H1 (cell line): ENCODE results near the gene TMEM252. TPM values are rescaled to one million over a fixed set of nuclear protein-coding genes. Genes with fewer than 3 reads are reported as not detected.

Source experiments
- CTCF ChIA-PET: fragments of 300-600 bp; sonication (Branson Sonifier 250); formaldehyde crosslinking; loops from one replicate; lab custom pipeline; 2021; ENCODE audit not compliant: partially characterized antibody; lab: Charles Lee
- POLR2A ChIA-PET: fragments of 300-600 bp; sonication (Branson Sonifier 250); formaldehyde crosslinking; loops from one replicate; lab custom pipeline; 2021; ENCODE audit warnings: inconsistent platforms; ENCODE audit not compliant: partially characterized antibody; lab: Charles Lee
- DNase-seq, 2 experiments: peaks; one replicate each; pipeline versions ENCODE4 v3.0.0 to v3.0.0-alpha.2; 2010 to 2022; ENCODE audit warnings: low spot score in 2 of 2, low read depth in 1 of 2, mixed read lengths in 1 of 2
- FAIRE-seq: peaks from 2 replicates; lab custom pipeline; 2011; peaks lifted over from hg19 to GRCh38; lab: Jason Lieb, UNC
- H2AFZ ChIP-seq: 2 replicates; pipeline ENCODE4 v1.8.1; 2012; ENCODE audit warnings: low read length, inconsistent platforms
- H2AK5ac ChIP-seq: 2 replicates; pipeline ENCODE4 v1.6.1; 2013; ENCODE audit warnings: low read depth, low read length
- H2BK120ac ChIP-seq: replicated peaks from 2 replicates; pipeline ENCODE3; 2013; ENCODE audit warnings: low read depth, low read length, inconsistent platforms
- H2BK12ac ChIP-seq: 2 replicates; pipeline ENCODE4 v1.6.1; 2013; ENCODE audit warnings: low read depth, low read length
- H2BK15ac ChIP-seq: 2 replicates; pipeline ENCODE4 v1.6.1; 2013; ENCODE audit warnings: low read length
- H2BK20ac ChIP-seq: 2 replicates; pipeline ENCODE4 v1.6.1; 2013; ENCODE audit warnings: low read length
- H2BK5ac ChIP-seq: 2 replicates; pipeline ENCODE4 v1.6.1; 2013; ENCODE audit warnings: low read depth, low read length
- H3K14ac ChIP-seq: 2 replicates; pipeline ENCODE4 v1.6.1; 2013; ENCODE audit warnings: inconsistent platforms; ENCODE audit not compliant: insufficient read length
- H3K18ac ChIP-seq: 2 replicates; pipeline ENCODE4 v1.6.1; 2013; ENCODE audit warnings: low read length; ENCODE audit errors: extremely low read depth
- H3K23ac ChIP-seq: 2 replicates; pipeline ENCODE4 v1.6.1; 2013; ENCODE audit warnings: inconsistent platforms; ENCODE audit not compliant: insufficient read length
- H3K23me2 ChIP-seq: 2 replicates; pipeline ENCODE4 v1.6.1; 2013; ENCODE audit warnings: low read depth, low read length
- H3K27ac ChIP-seq: 2 replicates; pipeline ENCODE4 v1.6.1; 2011; ENCODE audit warnings: low read depth, low read length, inconsistent platforms
- H3K27me3 ChIP-seq, 4 experiments: replicated peaks in 1 of 4; 1 replicate in 1 of 4; 2 replicates in 3 of 4; pipeline versions ENCODE4 v1.6.1 to v1.8.1; 2011 to 2013; ENCODE audit warnings: low read length in 3 of 4, mild to moderate bottlenecking in 3 of 4, inconsistent platforms in 2 of 4, mixed read lengths in 2 of 4, moderate library complexity in 1 of 4; ENCODE audit not compliant: control insufficient read depth in 3 of 4, insufficient read depth in 3 of 4; ENCODE audit errors: extremely low read depth in 1 of 4
- H3K36me3 ChIP-seq, 4 experiments: 2 replicates each; pipeline versions ENCODE4 v1.6.1 to v1.8.1; 2011 to 2013; ENCODE audit warnings: mild to moderate bottlenecking in 4 of 4, low read length in 3 of 4, moderate library complexity in 2 of 4, control low read depth in 1 of 4, inconsistent platforms in 1 of 4; ENCODE audit not compliant: insufficient read depth in 4 of 4, control insufficient read depth in 2 of 4
- H3K4ac ChIP-seq: replicated peaks from 2 replicates; pipeline ENCODE3; 2013; ENCODE audit warnings: low read length, low read depth, mixed read lengths, inconsistent platforms; ENCODE audit not compliant: insufficient read length
- H3K4me1 ChIP-seq, 4 experiments: replicated peaks in 1 of 4; 1 replicate in 1 of 4; 2 replicates in 3 of 4; pipeline versions ENCODE4 v1.6.1 to v1.8.1; 2011 to 2013; ENCODE audit warnings: low read length in 3 of 4, inconsistent platforms in 2 of 4, mixed read lengths in 1 of 4; ENCODE audit not compliant: insufficient read depth in 4 of 4, control insufficient read depth in 3 of 4
- H3K4me2 ChIP-seq, 2 experiments: 2 replicates each; pipeline versions ENCODE4 v1.6.1 to v1.8.1; 2011 to 2013; ENCODE audit warnings: low read depth in 2 of 2, low read length in 2 of 2, control low read depth in 1 of 2, inconsistent platforms in 1 of 2, mild to moderate bottlenecking in 1 of 2; ENCODE audit not compliant: insufficient read depth in 1 of 2
- H3K4me3 ChIP-seq, 4 experiments: fragments of 200-600, 300-600 bp in 1 of 4; sonication (generic), shearing (Covaris generic), sonication (Bioruptor Twin) in 1 of 4; 2 replicates each; pipeline versions ENCODE4 v1.5.1 to v1.8.1; 2011 to 2016; ENCODE audit warnings: low read length in 4 of 4, low read depth in 3 of 4, control low read depth in 2 of 4, inconsistent platforms in 2 of 4, mild to moderate bottlenecking in 2 of 4, mixed read lengths in 1 of 4, moderate library complexity in 1 of 4; ENCODE audit not compliant: insufficient read depth in 2 of 4; ENCODE audit errors: extremely low read depth in 1 of 4
- H3K56ac ChIP-seq: replicated peaks from 2 replicates; pipeline ENCODE3; 2013; ENCODE audit warnings: low read depth, mild to moderate bottlenecking, mixed read lengths, low read length, inconsistent platforms; ENCODE audit not compliant: insufficient read length
- H3K79me1 ChIP-seq: 2 replicates; pipeline ENCODE4 v1.6.1; 2013; ENCODE audit warnings: low read depth, low read length, control low read depth
- H3K79me2 ChIP-seq, 2 experiments: 2 replicates each; pipeline versions ENCODE4 v1.6.1 to v1.8.1; 2012 to 2013; ENCODE audit warnings: low read length in 2 of 2, mild to moderate bottlenecking in 2 of 2, inconsistent platforms in 1 of 2; ENCODE audit not compliant: insufficient read depth in 2 of 2, control insufficient read depth in 1 of 2
- H3K9ac ChIP-seq, 4 experiments: replicated peaks in 1 of 4; 1 replicate in 1 of 4; 2 replicates in 3 of 4; pipeline versions ENCODE4 v1.6.1 to v1.8.1; 2011 to 2013; ENCODE audit warnings: low read depth in 3 of 4, low read length in 3 of 4, control low read depth in 2 of 4, mild to moderate bottlenecking in 2 of 4, moderate library complexity in 2 of 4, inconsistent platforms in 1 of 4; ENCODE audit errors: extremely low read depth in 1 of 4
- H3K9me3 ChIP-seq, 2 experiments: 2 replicates each; pipeline versions ENCODE4 v1.6.1 to v1.8.1; 2012 to 2013; ENCODE audit warnings: mild to moderate bottlenecking in 2 of 2, moderate library complexity in 2 of 2, control low read depth in 1 of 2, inconsistent platforms in 1 of 2, low read depth in 1 of 2, low read length in 1 of 2, mixed read lengths in 1 of 2; ENCODE audit not compliant: insufficient read depth in 2 of 2
- H4K20me1 ChIP-seq, 2 experiments: replicated peaks in 1 of 2; 2 replicates each; pipeline versions ENCODE3 to v1.8.1; 2011 to 2013; ENCODE audit warnings: inconsistent platforms in 2 of 2, low read length in 2 of 2, mild to moderate bottlenecking in 1 of 2; ENCODE audit not compliant: insufficient read depth in 2 of 2, control insufficient read depth in 1 of 2
- H4K5ac ChIP-seq: 2 replicates; pipeline ENCODE4 v1.6.1; 2013; ENCODE audit warnings: low read length, low read depth, mixed read lengths, inconsistent platforms; ENCODE audit not compliant: insufficient read length
- H4K8ac ChIP-seq: 2 replicates; pipeline ENCODE4 v1.8.0; 2013; ENCODE audit warnings: mild to moderate bottlenecking, moderate library complexity, low read length, inconsistent platforms; ENCODE audit not compliant: insufficient read depth; ENCODE audit errors: extremely low read depth
- H4K91ac ChIP-seq: replicated peaks from 2 replicates; pipeline ENCODE3; 2013; ENCODE audit warnings: low read length, mixed read lengths, inconsistent platforms; ENCODE audit not compliant: insufficient read length
- JUN ChIP-seq: IDR thresholded peaks from 2 replicates; pipeline ENCODE4 v1.6.1; 2011; ENCODE audit warnings: low read depth, mild to moderate bottlenecking, improper control_type of control experiment, low read length
- MAFK ChIP-seq: IDR thresholded peaks from 2 replicates; pipeline ENCODE4 v1.6.1; 2012; ENCODE audit warnings: low read depth, mild to moderate bottlenecking, improper control_type of control experiment, low read length
- TAF1 ChIP-seq: IDR thresholded peaks from 2 replicates; pipeline ENCODE4 v1.6.1; 2011; ENCODE audit warnings: mild to moderate bottlenecking, low read depth, low read length
- WGBS, 2 experiments: shearing (Covaris generic) in 1 of 2; methylation state at CpG; one replicate each; pipeline versions ENCODE4 v1.1.6 to v1.1.7; 2013 to 2015; ENCODE audit warnings: low lambda C conversion rate in 2 of 2, mixed read lengths in 2 of 2, inconsistent platforms in 1 of 2, low coverage in 1 of 2, missing lambda C conversion rate in 1 of 2; ENCODE audit not compliant: insufficient replicate concordance in 2 of 2, insufficient coverage in 1 of 2, insufficient read length in 1 of 2; ENCODE audit errors: extremely low coverage in 1 of 2, missing lambda C conversion rate in 1 of 2; 5-methylcytosine and 5-hydroxymethylcytosine counted together
- polyA plus RNA-seq, 7 experiments: library from polyadenylated mRNA; depleted of rRNA in 3 of 7; stranded (reverse) in 5 of 7; unstranded in 2 of 7; fragments of >200 nt in 5 of 7; fragments of 200-250 nt in 2 of 7; gene quantifications; 1 replicate in 5 of 7; 2 replicates in 1 of 7; 4 replicates in 1 of 7; pipeline versions ENCODE4 v1.2.1 to v1.2.3, GENCODE V29; 2011 to 2013; ENCODE audit warnings: missing spikeins in 2 of 7, mixed read lengths in 2 of 7
- total RNA-seq: library from RNA; stranded (reverse); fragmentation: NEBNext Ultra II Directional; extraction: Animal tissue kit (Norgen Biotek cat#: 25700); gene quantifications from 2 replicates; pipeline ENCODE4 v1.2.1, GENCODE V29; 2021

The TMEM252 gene
- total and polyA plus RNA-seq, 2 of the 8 experiments (the other 6 are each of a cell fraction or from before 2014, with no cell fraction given) = not detected

- no peak overlapping the region for H4K5ac ChIP-seq
- H2BK5ac ChIP-seq = no peak overlapping the region
- no peak overlapping the region; the same call in 1 of the 2 replicates for H2AFZ ChIP-seq
- no peak overlapping the region for H3K27ac ChIP-seq
- ChIA-PET POLR2A (no interaction called here), CTCF (no interaction called here)
- no peak overlapping the region for H2BK20ac ChIP-seq
- H3K36me3 ChIP-seq = no peaks in the 10 kb centered on the region
- H3K79me1 ChIP-seq = no peaks in the 10 kb centered on the region
- H3K9me3 ChIP-seq = no peaks in the 10 kb centered on the region
- H3K14ac ChIP-seq = no peak overlapping the region
- no peak overlapping the region for H3K4me3 ChIP-seq
- DNase-seq (no peak), FAIRE-seq (no peak)
- H2BK120ac ChIP-seq = no peak overlapping the region
- H4K8ac ChIP-seq = no peak overlapping the region; the same call in 1 of the 2 replicates
- no peak overlapping the region for H3K23ac ChIP-seq
- no peaks in the 10 kb centered on the region for H3K23me2 ChIP-seq
- WGBS, 2 experiments = 96% methylated on average over 6 of the region's 6 CpGs; no CpG with 5 or more reads in 1 of the 2 experiments
- H3K4me2 ChIP-seq = no peak overlapping the region
- H2BK12ac ChIP-seq = no peak overlapping the region
- no peak overlapping the region for H4K91ac ChIP-seq
- H3K4me1 ChIP-seq = no peaks in the 10 kb centered on the region
- peaks cover 0 to 3% (median 1%) of the 10 kb centered on the region in 4 experiments; a peak in 1 of 7 replicates for H3K27me3 ChIP-seq
- no peak overlapping the region for H3K4ac ChIP-seq
- H3K18ac ChIP-seq = no peak overlapping the region
- no peak overlapping the region for H3K56ac ChIP-seq
- no peaks in the 10 kb centered on the region for H3K79me2 ChIP-seq
- H2BK15ac ChIP-seq = no peak overlapping the region
- H4K20me1 ChIP-seq = no peaks in the 10 kb centered on the region
- H2AK5ac ChIP-seq = no peak overlapping the region
- H3K9ac ChIP-seq = no peak overlapping the region
- no peak for TF ChIP-seq MAFK
- no peak for TF ChIP-seq TAF1
- TF ChIP-seq JUN = no peak
Measured at GRCh38 chr9:68546596-68547390, 6.1 kb upstream of the TMEM252 start.
